ENCODE measurements around the gene SERINC5. TPM values are rescaled to one million over a fixed set of nuclear protein-coding genes. Genes with fewer than 3 reads are reported as not detected.

Gene SERINC5
- total and polyA plus RNA-seq, 4 donors = 6.2 to 84.5 (median 23.9) TPM

- no peaks in the 10 kb centered on the region for H3K9me3 ChIP-seq (ENCODE audit: control insufficient read depth in 4 of 4, insufficient read depth in 3 of 4, low read length in 3 of 4)
- 67 to 79% methylated on average over 7 of the region's 7 CpGs for WGBS, 2 donors
- no peaks in the 10 kb centered on the region for H3K27me3 ChIP-seq (ENCODE audit: control insufficient read depth in 3 of 3, insufficient read depth in 3 of 3, low read length in 2 of 3)
Observed at GRCh38 chr5:80250801-80251200, 5.0 kb downstream of the SERINC5 start.

GRCh38 chr5:80249901-80250300, 5.9 kb downstream of the SERINC5 start:
- no peak overlapping the region for H3K27ac ChIP-seq (ENCODE audit: low read depth in 1 of 2, low read length in 1 of 2)
- no peak for TF ChIP-seq CTCF (IDR thresholded peaks at IDR 0.05; ENCODE audit: control extremely low read depth, extremely low read depth)
- no peak for ATAC-seq (ENCODE audit: insufficient read depth, low FRiP score)
- peaks cover 0 to 6% (median 0%) of the 10 kb centered on the region in 4 donors for H3K36me3 ChIP-seq (ENCODE audit: control insufficient read depth in 4 of 4, insufficient read depth in 4 of 4, low read length in 4 of 4)
- H3K27me3 ChIP-seq (ENCODE audit: control insufficient read depth in 3 of 3, insufficient read depth in 3 of 3, low read length in 2 of 3) = no peaks in the 10 kb centered on the region
- H3K4me3 ChIP-seq = no peak overlapping the region
- peaks cover 11 to 67% (median 46%) of the 10 kb centered on the region in 5 donors for H3K4me1 ChIP-seq (ENCODE audit: control insufficient read depth in 5 of 5, insufficient read depth in 5 of 5, low read length in 5 of 5)
- no peaks in the 10 kb centered on the region for H3K9me3 ChIP-seq (ENCODE audit: control insufficient read depth in 4 of 4, insufficient read depth in 3 of 4, low read length in 3 of 4)
- H3K9ac ChIP-seq (ENCODE audit: insufficient read depth in 1 of 2, low read length in 2 of 2) = no peak overlapping the region
- WGBS, 2 donors = 61 to 64% methylated on average over 1 of the region's 1 CpG
- peak in 2 of 3 donors; percentile 46 to 53 for DNase-seq

More at GRCh38 chr5:80250801-80251200, 5.0 kb downstream of the SERINC5 start:
- no peak overlapping the region for H3K27ac ChIP-seq (ENCODE audit: low read depth in 1 of 2, low read length in 1 of 2)
- no peak overlapping the region for H3K9ac ChIP-seq (ENCODE audit: insufficient read depth in 1 of 2, low read length in 2 of 2)
- no peak for TF ChIP-seq CTCF (IDR thresholded peaks at IDR 0.05; ENCODE audit: control extremely low read depth, extremely low read depth)
- no peak for DNase-seq
- peaks cover 0 to 6% (median 0%) of the 10 kb centered on the region in 4 donors for H3K36me3 ChIP-seq (ENCODE audit: control insufficient read depth in 4 of 4, insufficient read depth in 4 of 4, low read length in 4 of 4)
- no peak for ATAC-seq (ENCODE audit: insufficient read depth, low FRiP score)
- no peak overlapping the region for H3K4me3 ChIP-seq
- H3K4me1 ChIP-seq (ENCODE audit: control insufficient read depth in 5 of 5, insufficient read depth in 5 of 5, low read length in 5 of 5) = peaks cover 11 to 58% (median 43%) of the 10 kb centered on the region in 5 donors

- ATAC-seq (ENCODE audit: insufficient read depth, low FRiP score) (no peak), DNase-seq (no peak)
- Histone ChIP-seq H3K9me3 (ENCODE audit: control insufficient read depth in 4 of 4, insufficient read depth in 3 of 4, low read length in 3 of 4) (no peaks in the 10 kb centered on the region), H3K4me3 (no peak overlapping the region), H3K4me1 (ENCODE audit: control insufficient read depth in 5 of 5, insufficient read depth in 5 of 5, low read length in 5 of 5) (peaks cover 8 to 61% (median 33%) of the 10 kb centered on the region in 5 donors), H3K27me3 (ENCODE audit: control insufficient read depth in 3 of 3, insufficient read depth in 3 of 3, low read length in 2 of 3) (no peaks in the 10 kb centered on the region), H3K36me3 (ENCODE audit: control insufficient read depth in 4 of 4, insufficient read depth in 4 of 4, low read length in 4 of 4) (peaks cover 0 to 6% (median 0%) of the 10 kb centered on the region in 4 donors), H3K27ac (ENCODE audit: low read depth in 1 of 2, low read length in 1 of 2) (no peak overlapping the region), H3K9ac (ENCODE audit: insufficient read depth in 1 of 2, low read length in 2 of 2) (no peak overlapping the region)
- no peak for TF ChIP-seq CTCF (IDR thresholded peaks at IDR 0.05; ENCODE audit: control extremely low read depth, extremely low read depth)
- 81 to 84% methylated on average over 2 of the region's 2 CpGs for WGBS, 2 donors
Observed at GRCh38 chr5:80248378-80248777, 7.5 kb downstream of the SERINC5 start.

Measured in lung (tissue), 12 donors.